Measurements from ENCODE around the gene ART5.
"Not testable (repeated sequence)": the region's sequence is repeated elsewhere in the genome, so short reads cannot be mapped to it uniquely, and the experiment has no call there.

Gene ART5

GRCh38 chr11:3597743-3598142 lies 44.0 kb downstream of the ART5 start:
- H3K9me3 Mint-ChIP-seq; H3K4me3 Mint-ChIP-seq; H3K4me1 Mint-ChIP-seq (ENCODE audit: low read depth); intact Hi-C loops (cut with micrococcal nuclease); H3K27me3 Mint-ChIP-seq; H3K27ac Mint-ChIP-seq; H3K36me3 Mint-ChIP-seq (ENCODE audit: low read depth): not testable (repeated sequence)

GRCh38 chr11:3591326-3591725 lies 50.5 kb downstream of the ART5 start:
- H3K4me1 Mint-ChIP-seq (ENCODE audit: low read depth); intact Hi-C loops (cut with micrococcal nuclease); H3K27ac Mint-ChIP-seq; H3K9me3 Mint-ChIP-seq; H3K36me3 Mint-ChIP-seq (ENCODE audit: low read depth); H3K4me3 Mint-ChIP-seq: not testable (repeated sequence)
- peaks cover 16% of the 10 kb centered on the region for H3K27me3 Mint-ChIP-seq

- H3K27me3 Mint-ChIP-seq = peaks cover 21% of the 10 kb centered on the region
- intact Hi-C loops (cut with micrococcal nuclease); H3K9me3 Mint-ChIP-seq; H3K4me1 Mint-ChIP-seq (ENCODE audit: low read depth); H3K36me3 Mint-ChIP-seq (ENCODE audit: low read depth); H3K4me3 Mint-ChIP-seq; H3K27ac Mint-ChIP-seq: not testable (repeated sequence)
Measured at GRCh38 chr11:3590193-3590592, 51.6 kb downstream of the ART5 start.

GRCh38 chr11:3588776-3589175 lies 53.0 kb downstream of the ART5 start:
- H3K27ac Mint-ChIP-seq; H3K9me3 Mint-ChIP-seq; intact Hi-C loops (cut with micrococcal nuclease); H3K4me3 Mint-ChIP-seq; H3K36me3 Mint-ChIP-seq (ENCODE audit: low read depth); H3K4me1 Mint-ChIP-seq (ENCODE audit: low read depth): not testable (repeated sequence)
- H3K27me3 Mint-ChIP-seq = peaks cover 28% of the 10 kb centered on the region
